GM18870 (cell line): ENCODE results near the gene NPHP1.
A peak's percentile ranks its signal among the peaks of the same experiment; 100 is the strongest.
"Not testable (repeated sequence)": the region's sequence is repeated elsewhere in the genome, so short reads cannot be mapped to it uniquely, and the experiment has no call there.

Experiments used
- ATAC-seq: cut with Tn5 transposase; IDR thresholded peaks from one replicate; pipeline ENCODE4 v1.9.1; 2021; ENCODE audit warnings: moderate library complexity; ENCODE audit not compliant: unreplicated experiment

Gene NPHP1

DNA sequence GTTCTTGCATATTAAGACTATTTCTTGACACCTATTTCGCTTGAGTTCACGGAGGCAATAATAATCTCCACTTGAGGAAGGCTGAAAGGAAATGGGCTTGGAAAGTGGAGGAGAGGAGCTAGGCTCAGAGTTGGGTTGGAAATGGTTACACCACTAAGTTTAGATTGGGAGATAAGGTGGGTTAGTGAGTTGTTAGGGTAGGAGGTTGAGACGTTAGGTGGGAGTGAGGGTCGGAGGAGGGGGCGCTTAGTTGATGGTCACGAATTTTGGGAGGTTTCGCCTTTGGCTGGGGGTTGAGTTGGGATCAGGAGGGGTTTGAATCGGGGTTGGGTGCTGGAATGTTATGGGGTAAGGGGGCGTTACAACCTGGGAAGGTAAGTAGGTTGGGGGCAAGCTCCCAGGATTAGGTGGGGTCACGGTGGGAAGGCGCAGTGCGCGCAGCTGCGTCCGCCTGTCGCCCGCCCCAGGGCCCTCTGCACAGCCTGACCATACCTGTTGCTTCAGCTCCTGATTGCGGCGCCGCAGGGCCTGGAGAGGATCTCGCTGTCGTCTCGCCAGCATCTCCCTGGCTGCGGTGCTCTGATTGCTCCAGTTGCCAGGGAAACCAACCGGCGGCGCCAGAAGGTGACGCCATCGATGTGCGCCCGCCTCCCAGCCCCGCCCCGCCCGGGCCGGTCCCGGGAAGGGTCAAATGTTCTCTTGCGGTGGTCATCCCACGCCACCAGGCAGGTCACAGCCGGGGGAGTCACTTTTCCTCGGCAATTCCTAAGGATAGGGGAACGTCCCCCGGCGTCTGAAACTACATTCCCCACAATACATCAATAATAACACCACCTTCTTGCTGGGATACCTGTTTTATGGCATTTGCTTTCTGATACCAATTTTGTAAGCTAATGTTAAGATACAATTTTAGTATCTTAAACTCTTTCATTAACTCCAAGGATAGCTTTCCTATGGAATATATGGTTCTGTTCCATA lies at the start of gene NPHP1:
TSS of gene NPHP1 (minus strand) at position 606 of the 978 bp plus-strand sequence. CDS start at position 561, 45 bp downstream.
- peak; percentile 85 for ATAC-seq

- not testable (repeated sequence) for ATAC-seq
Observed at GRCh38 chr2:110248081-110248795, 43.4 kb upstream of the NPHP1 start.

GRCh38 chr2:110245488-110246435 lies 40.9 kb upstream of the NPHP1 start:
- not testable (repeated sequence) for ATAC-seq

GRCh38 chr2:110243283-110243682 lies 38.5 kb upstream of the NPHP1 start:
- ATAC-seq = not testable (repeated sequence)

- ATAC-seq = not testable (repeated sequence)
Observed at GRCh38 chr2:110234514-110234913, 29.7 kb upstream of the NPHP1 start.

- ATAC-seq = not testable (repeated sequence)
Observed at GRCh38 chr2:110229886-110230285, 25.1 kb upstream of the NPHP1 start.

DNA sequence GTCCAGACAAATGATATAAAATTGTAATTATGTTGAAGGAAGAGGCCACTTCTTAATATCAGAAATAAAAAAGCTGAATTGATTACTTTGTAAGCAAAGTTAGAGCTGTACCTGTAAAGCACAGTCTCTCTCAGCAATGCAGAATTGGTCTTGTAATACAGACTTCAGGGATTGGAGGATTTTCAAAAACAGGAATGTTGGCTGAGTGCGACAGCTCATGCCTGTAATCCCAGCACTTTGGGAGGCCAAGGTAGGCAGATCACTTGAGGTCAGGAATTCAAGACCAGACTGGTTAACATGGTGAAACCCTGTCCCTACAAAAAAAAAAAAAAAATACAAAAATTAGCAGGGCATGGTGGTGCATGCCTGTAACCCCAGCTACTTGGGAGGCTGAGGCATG lies 17.8 kb upstream of the NPHP1 start:
- ATAC-seq = not testable (repeated sequence)

DNA sequence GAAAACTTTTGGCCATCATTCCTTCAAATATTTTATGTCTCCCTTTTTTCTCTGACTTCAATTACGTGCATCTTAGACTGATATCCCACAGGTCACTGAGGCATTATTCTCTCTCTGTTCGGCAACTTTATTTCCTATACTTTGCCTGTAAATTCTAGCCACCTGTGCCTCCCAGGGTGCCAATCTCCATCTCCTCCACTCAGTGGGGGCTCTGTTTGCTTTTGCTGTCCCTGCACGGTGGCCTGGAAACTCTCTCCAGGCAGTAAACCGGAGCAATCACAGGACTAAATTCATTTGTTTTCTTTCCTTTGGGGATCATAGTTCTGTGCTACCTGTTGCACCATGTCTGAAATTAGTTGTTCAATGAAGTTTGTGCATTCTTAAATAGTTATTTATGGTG lies 17.1 kb upstream of the NPHP1 start:
- no peak for ATAC-seq

DNA sequence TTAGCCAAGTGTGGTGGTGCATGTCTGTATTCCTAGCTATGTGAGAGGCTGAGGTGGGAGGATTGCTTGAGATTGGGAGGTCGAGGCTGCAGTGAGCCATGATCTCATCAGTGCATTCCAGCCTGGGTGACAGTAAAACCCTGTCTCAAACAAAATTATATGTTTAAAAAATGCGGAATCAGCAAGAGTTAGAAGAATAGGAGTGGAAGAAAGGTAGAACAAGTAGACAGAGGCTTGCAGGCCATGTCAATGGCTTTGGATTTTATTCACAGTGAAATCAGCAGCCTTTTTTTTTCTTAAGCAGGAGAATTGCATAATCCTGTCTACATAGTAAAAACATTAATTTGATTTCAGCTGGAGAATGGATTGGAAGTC lies 15.4 kb upstream of the NPHP1 start:
- ATAC-seq = no peak

DNA sequence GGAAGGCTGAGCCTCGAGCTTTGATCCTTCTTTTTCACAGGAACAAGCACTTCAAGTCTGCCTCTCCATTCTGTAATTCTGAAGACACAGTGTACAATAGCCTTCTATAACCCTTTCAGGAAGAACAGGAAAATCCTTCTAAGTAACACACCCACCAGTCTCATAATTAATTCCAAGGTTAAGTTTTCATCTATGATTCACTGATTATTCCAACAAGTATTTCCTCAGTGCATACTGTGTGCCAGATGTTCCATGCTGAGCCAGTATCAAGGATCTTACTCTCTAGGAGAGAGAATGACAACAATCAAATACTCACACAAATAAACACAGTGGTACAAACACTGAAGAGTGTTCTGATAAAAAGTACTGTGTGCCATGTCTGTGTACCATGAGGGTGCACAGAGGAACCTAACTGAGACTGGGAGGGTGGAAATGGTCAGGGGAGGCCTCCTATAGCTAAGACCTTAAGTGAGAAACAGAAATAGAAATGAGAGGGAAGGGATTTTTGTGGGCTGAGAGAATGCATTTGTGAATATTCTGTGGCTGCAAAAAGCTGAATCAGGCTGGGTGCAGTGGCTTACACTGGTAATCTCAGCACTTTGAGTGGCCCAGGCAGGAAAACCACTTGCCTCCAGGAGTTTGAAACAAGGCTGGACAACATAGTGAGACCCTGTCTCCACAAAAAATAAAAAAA lies 14.8 kb upstream of the NPHP1 start:
- ATAC-seq = no peak

DNA sequence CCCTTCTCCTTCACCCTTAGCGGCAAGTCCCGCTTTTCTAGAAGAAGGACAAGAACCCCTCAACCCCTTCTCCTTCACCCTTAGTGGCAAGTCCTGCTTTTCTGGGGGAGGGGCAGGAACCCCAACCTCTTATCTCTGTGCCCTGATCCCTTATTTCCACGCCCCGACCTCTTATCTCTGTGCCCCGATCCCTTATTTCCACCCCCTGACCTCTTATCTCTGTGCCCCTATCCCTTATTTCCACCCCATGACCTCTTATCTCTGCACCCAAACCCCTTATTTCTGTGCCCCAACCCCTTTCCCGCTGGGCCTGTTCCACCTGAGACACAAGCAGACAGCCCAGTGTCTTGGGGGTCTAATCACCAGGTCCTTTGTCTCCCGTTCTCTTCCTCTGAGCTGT lies 14.1 kb upstream of the NPHP1 start:
- not testable (repeated sequence) for ATAC-seq

GRCh38 chr2:110216803-110217202 lies 12.0 kb upstream of the NPHP1 start:
- ATAC-seq = no peak

- ATAC-seq = no peak
Observed at GRCh38 chr2:110216199-110216598, 11.4 kb upstream of the NPHP1 start.

GRCh38 chr2:110215566-110216158 lies 10.8 kb upstream of the NPHP1 start:
- ATAC-seq = no peak

- no peak for ATAC-seq
Observed at GRCh38 chr2:110215091-110215490, 10.3 kb upstream of the NPHP1 start.

GRCh38 chr2:110213522-110213921 lies 8.7 kb upstream of the NPHP1 start:
- not testable (repeated sequence) for ATAC-seq

DNA sequence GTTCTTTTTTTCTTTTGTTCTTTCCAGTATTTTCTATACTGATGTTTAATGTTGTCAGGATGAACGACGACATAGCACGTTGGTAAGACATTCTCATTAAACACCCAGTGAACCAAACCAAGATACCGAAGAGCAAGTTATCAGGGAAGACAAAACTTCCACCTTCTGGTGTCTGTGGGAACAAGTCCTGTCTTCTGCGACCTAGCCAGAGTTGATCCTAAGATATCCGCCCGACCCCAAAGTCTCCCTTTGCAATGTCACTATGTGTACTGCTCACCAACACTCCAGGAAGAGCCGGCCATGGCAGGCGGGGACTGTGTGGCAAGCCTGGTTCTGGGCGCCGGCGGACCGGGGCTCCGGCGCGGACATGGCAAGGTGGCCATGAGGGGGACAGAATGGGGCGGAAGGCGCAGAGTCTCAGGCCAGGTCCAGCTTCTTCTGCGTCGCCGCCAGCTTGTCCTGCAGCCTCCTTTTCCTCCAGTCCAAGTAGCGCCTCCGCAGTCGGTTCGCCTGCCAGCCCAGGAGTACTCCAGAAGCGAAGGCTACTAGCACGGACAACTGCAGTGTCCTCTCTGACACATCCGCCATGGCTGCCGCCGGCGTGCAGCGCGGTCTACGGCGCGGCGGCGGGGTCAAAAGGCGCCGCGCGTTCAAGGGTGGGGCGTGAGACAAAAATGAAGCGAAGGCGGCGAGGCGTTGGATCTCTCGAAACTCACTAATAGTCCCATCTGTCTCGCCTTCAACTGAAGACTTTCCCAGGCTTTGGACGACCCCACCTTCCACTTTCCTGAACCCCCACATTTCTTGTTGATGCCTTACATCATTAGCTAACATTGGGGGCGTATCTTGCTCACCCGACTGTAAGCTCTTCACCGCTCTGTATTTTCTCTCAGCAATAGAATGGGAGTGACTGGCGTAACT lies 7.4 kb upstream of the NPHP1 start, which contains the start of gene MTLN:
TSS of gene MTLN (minus strand) at position 610 of the 921 bp plus-strand sequence. CDS start at position 588, 22 bp downstream.
- ATAC-seq = peak; percentile 76

GRCh38 chr2:110205660-110206455 lies 1.0 kb upstream of the NPHP1 start:
- ATAC-seq = no peak
